Kidney (tissue), 14 donors: ENCODE data around the gene PRR9. TPM values are rescaled to one million over a fixed set of nuclear protein-coding genes. Genes with fewer than 3 reads are reported as not detected.
"Not testable (repeated sequence)": the region's sequence is repeated elsewhere in the genome, so short reads cannot be mapped to it uniquely, and the experiment has no call there.

Source experiments
- DNase-seq, 5 donors: peaks; one replicate each; pipeline ENCODE4 v3.0.0-alpha.2; 2013 to 2020
- FAIRE-seq: peaks from 2 replicates; lab custom pipeline; 2012; peaks lifted over from hg19 to GRCh38; lab: Jason Lieb, UNC
- H3K27ac ChIP-seq, 2 donors: one replicate each; pipeline ENCODE4 v1.7.0; 2013; ENCODE audit warnings: low read depth in 2 of 2, low read length in 2 of 2, inconsistent platforms in 1 of 2
- H3K27me3 ChIP-seq: one replicate; pipeline ENCODE4 v1.7.1; 2013; ENCODE audit warnings: low read length, inconsistent platforms; ENCODE audit not compliant: control insufficient read depth, insufficient read depth
- H3K36me3 ChIP-seq, 3 donors: one replicate each; pipeline versions ENCODE4 v1.7.0 to v1.7.1; 2013; ENCODE audit warnings: low read length in 3 of 3, control low read depth in 1 of 3, inconsistent platforms in 1 of 3; ENCODE audit not compliant: insufficient read depth in 3 of 3, control insufficient read depth in 2 of 3
- H3K4me1 ChIP-seq, 3 donors: one replicate each; pipeline versions ENCODE4 v1.7.0 to v1.7.1; 2013; ENCODE audit warnings: low read length in 3 of 3, inconsistent platforms in 1 of 3, low read depth in 1 of 3; ENCODE audit not compliant: control insufficient read depth in 2 of 3, insufficient read depth in 2 of 3
- H3K4me3 ChIP-seq, 3 donors: one replicate each; pipeline versions ENCODE4 v1.7.0 to v1.8.1; 2013; ENCODE audit warnings: low read length in 3 of 3, control low read depth in 1 of 3, inconsistent platforms in 1 of 3
- H3K9ac ChIP-seq, 3 donors: one replicate each; pipeline versions ENCODE4 v1.7.0 to v1.7.1; 2013; ENCODE audit warnings: low read length in 3 of 3, control low read depth in 1 of 3, inconsistent platforms in 1 of 3
- H3K9me3 ChIP-seq, 3 donors: one replicate each; pipeline versions ENCODE4 v1.7.0 to v1.7.1; 2013; ENCODE audit warnings: low read length in 3 of 3, control low read depth in 1 of 3, inconsistent platforms in 1 of 3; ENCODE audit not compliant: control insufficient read depth in 2 of 3, insufficient read depth in 1 of 3
- CTCF ChIP-seq: IDR thresholded peaks from 3 replicates; pipeline ENCODE4 v1.5.1; 2012; ENCODE audit warnings: mild to moderate bottlenecking, moderate library complexity, borderline replicate concordance; ENCODE audit not compliant: insufficient read depth; ENCODE audit errors: extremely low read depth
- intact Hi-C: fragments of 100-400 bp; cut with DNase I; formaldehyde crosslinking; loops from one replicate; pipeline ENCODE4 v1.11.1; 2022
- polyA plus RNA-seq: library from polyadenylated mRNA; stranded (reverse); fragments of 350-450 nt; fragmentation: Illumina TruSeq; extraction: RNeasy Lipid Tissue Mini Kit (QIAGEN cat#74804); gene quantifications from one replicate; pipeline ENCODE4 v1.2.3, GENCODE V29; 2014; ENCODE audit warnings: low read depth, low replicate concordance; ENCODE audit not compliant: insufficient read depth
- total RNA-seq: library from RNA; stranded (reverse); fragmentation: NEBNext Ultra II Directional; extraction: Animal tissue kit (Norgen Biotek cat#: 25700); gene quantifications from one replicate; pipeline ENCODE4 v1.2.1, GENCODE V29; 2021
- donor health status: control.
- donor health status: control.
- donor health status: control.
- donor health status: control.
- donor health status: control.
- donor health status: DM: yes; HTN: yes; CAD: no.
- donor health status: Normal renal cell carcinoma (clear cell type).

Gene PRR9
- total and polyA plus RNA-seq, 2 donors from 2014 or later, result not detected

GRCh38 chr1:153178922-153179321, 38.5 kb upstream of the PRR9 start:
- Histone ChIP-seq H3K9me3 (peaks cover 0 to 3% (median 0%) of the 10 kb centered on the region in 3 donors), H3K36me3 (no peaks in the 10 kb centered on the region), H3K27ac (no peak overlapping the region), H3K4me3 (no peak overlapping the region), H3K4me1 (no peaks in the 10 kb centered on the region), H3K9ac (no peak overlapping the region), H3K27me3 (no peaks in the 10 kb centered on the region)
- intact Hi-C loops, result no loop called here
- DNase-seq (no peak), FAIRE-seq (no peak)
- no peak for TF ChIP-seq CTCF

DNA sequence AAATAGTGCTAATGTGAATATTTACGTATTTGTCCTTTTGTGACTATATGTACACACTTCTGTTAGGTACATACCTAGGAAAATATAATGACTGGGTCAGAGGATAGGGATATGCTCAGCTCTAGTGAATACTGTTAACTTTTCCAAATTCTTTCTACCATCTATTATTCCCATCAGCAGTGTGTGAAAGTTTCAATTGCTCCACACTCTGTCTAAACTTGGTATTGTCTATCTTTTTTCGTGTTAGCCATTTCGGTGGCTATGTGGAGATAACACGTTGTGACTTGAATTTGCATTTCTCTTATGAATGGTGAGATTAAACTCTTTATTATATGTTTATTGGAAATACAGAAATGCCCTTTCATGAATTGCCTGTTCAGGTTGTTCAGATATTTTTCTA, 36.8 kb upstream of the PRR9 start:
- no peaks in the 10 kb centered on the region for H3K4me1 ChIP-seq
- H3K4me3 ChIP-seq, result no peak overlapping the region
- intact Hi-C loops, result no loop called here
- no peaks in the 10 kb centered on the region for H3K27me3 ChIP-seq
- TF ChIP-seq CTCF, result no peak
- no peaks in the 10 kb centered on the region for H3K36me3 ChIP-seq
- FAIRE-seq (no peak), DNase-seq (no peak)
- H3K27ac ChIP-seq, result no peak overlapping the region
- H3K9me3 ChIP-seq, result peaks cover 0 to 6% (median 0%) of the 10 kb centered on the region in 3 donors
- H3K9ac ChIP-seq, result no peak overlapping the region

- H3K27ac ChIP-seq, FAIRE-seq, DNase-seq, H3K27me3 ChIP-seq, H3K4me3 ChIP-seq, H3K9ac ChIP-seq, intact Hi-C loops, H3K9me3 ChIP-seq, H3K4me1 ChIP-seq, H3K36me3 ChIP-seq: not testable (repeated sequence)
Measured at GRCh38 chr1:153188301-153188700, 29.1 kb upstream of the PRR9 start.

- H3K27me3 ChIP-seq, result no peaks in the 10 kb centered on the region
- no peak for TF ChIP-seq CTCF
- FAIRE-seq (no peak), DNase-seq (peak in 1 of 5 donors; percentile 8)
- no peaks in the 10 kb centered on the region for H3K4me1 ChIP-seq
- H3K4me3 ChIP-seq, result no peak overlapping the region
- H3K9ac ChIP-seq, result no peak overlapping the region
- intact Hi-C loops, result no loop called here
- no peaks in the 10 kb centered on the region for H3K9me3 ChIP-seq
- H3K36me3 ChIP-seq, result no peaks in the 10 kb centered on the region
- no peak overlapping the region for H3K27ac ChIP-seq
Measured at GRCh38 chr1:153190373-153190772, 27.0 kb upstream of the PRR9 start.
